Natural killer cell (primary cell): ENCODE measurements around the gene NBPF1. TPM values are rescaled to one million over a fixed set of nuclear protein-coding genes. Genes with fewer than 3 reads are reported as not detected.
"Not testable (repeated sequence)": the region's sequence is repeated elsewhere in the genome, so short reads cannot be mapped to it uniquely, and the experiment has no call there.

Source experiments
- ATAC-seq, 3 donors: fragments of 150-1000 bp in 2 of 3; fragments of 200-7000 bp in 1 of 3; cut with Tn5 transposase; 1 replicate in 1 of 3; 2 replicates in 2 of 3; pipeline ENCODE4 v1.10.0; 2021; ENCODE audit warnings: mild to moderate bottlenecking in 2 of 3, moderate library complexity in 2 of 3
- DNase-seq, 2 donors: peaks; one replicate each; pipeline versions ENCODE4 v3.0.0 to v3.0.0-alpha.2; 2013 to 2021; ENCODE audit warnings: mixed read lengths in 1 of 2
- H3K27ac ChIP-seq: one replicate; pipeline ENCODE4 v1.5.1; 2013; ENCODE audit warnings: mild to moderate bottlenecking, low read length
- H3K27me3 ChIP-seq: one replicate; pipeline ENCODE4 v1.6.1; 2013; ENCODE audit warnings: low read length; ENCODE audit not compliant: control insufficient read depth, insufficient read depth
- H3K36me3 ChIP-seq: one replicate; pipeline ENCODE4 v1.6.1; 2013; ENCODE audit warnings: low read length; ENCODE audit not compliant: control insufficient read depth, insufficient read depth
- H3K4me1 ChIP-seq: one replicate; pipeline ENCODE4 v1.6.1; 2013; ENCODE audit warnings: low read length; ENCODE audit not compliant: control insufficient read depth, insufficient read depth
- H3K4me3 ChIP-seq: one replicate; pipeline ENCODE4 v1.5.1; 2013; ENCODE audit warnings: low read length
- H3K9me3 ChIP-seq: one replicate; pipeline ENCODE4 v1.6.1; 2013; ENCODE audit warnings: low read length; ENCODE audit not compliant: control insufficient read depth, insufficient read depth
- H3K27ac Mint-ChIP-seq, 2 donors: one replicate each; pipeline ENCODE4 v1.8.0; 2022; ENCODE audit warnings: mild to moderate bottlenecking in 2 of 2, mixed read lengths in 2 of 2, moderate library complexity in 1 of 2
- H3K27me3 Mint-ChIP-seq, 2 donors: one replicate each; pipeline ENCODE4 v1.8.0; 2022; ENCODE audit warnings: low read depth in 2 of 2, mixed read lengths in 2 of 2
- H3K36me3 Mint-ChIP-seq: one replicate; pipeline ENCODE4 v1.8.0; 2022; ENCODE audit warnings: mixed read lengths
- H3K4me1 Mint-ChIP-seq, 2 donors: one replicate each; pipeline ENCODE4 v1.8.0; 2022; ENCODE audit warnings: mixed read lengths in 2 of 2
- H3K4me3 Mint-ChIP-seq: one replicate; pipeline ENCODE4 v1.8.0; 2022; ENCODE audit warnings: mild to moderate bottlenecking, moderate library complexity, mixed read lengths
- H3K9me3 Mint-ChIP-seq, 2 donors: one replicate each; pipeline ENCODE4 v1.8.0; 2022; ENCODE audit warnings: mixed read lengths in 2 of 2
- CTCF ChIP-seq: fragments of 200-600 bp; IDR thresholded peaks from one replicate; pipeline ENCODE4 v1.8.0; 2022; ENCODE audit warnings: antibody characterized with exemption
- WGBS: methylation state at CpG from one replicate; pipeline ENCODE4 v1.1.7; 2013; ENCODE audit warnings: missing lambda C conversion rate; ENCODE audit not compliant: insufficient coverage; 5-methylcytosine and 5-hydroxymethylcytosine counted together
- intact Hi-C: fragments of 100-400 bp; cut with micrococcal nuclease; formaldehyde crosslinking; loops from one replicate; pipeline ENCODE4 v1.14.2; 2022
- total RNA-seq, 4 donors: library from RNA; stranded (reverse); fragments of 120-200 nt in 1 of 4; gene quantifications; one replicate each; pipeline versions ENCODE4 v1.2.3 to v1.2.4, GENCODE V29; 2013 to 2022

Gene NBPF1
- total RNA-seq, 3 donors from 2014 or later (not counting 1 experiment from before 2014, with no cell fraction given): 18.4 to 26.0 (median 22.8) TPM

GRCh38 chr1:16532235-16532991 lies 81.0 kb downstream of the NBPF1 start:
- DNase-seq, H3K9me3 ChIP-seq, ATAC-seq, intact Hi-C loops, H3K36me3 Mint-ChIP-seq, H3K4me3 ChIP-seq, H3K9me3 Mint-ChIP-seq, H3K36me3 ChIP-seq, H3K27ac ChIP-seq, H3K27ac Mint-ChIP-seq: not testable (repeated sequence)
- H3K27me3 Mint-ChIP-seq: peaks cover 17 to 24% of the 10 kb centered on the region in 2 donors
- 84% methylated on average over 24 of the region's 32 CpGs for WGBS
- H3K4me3 Mint-ChIP-seq: peak overlapping the region; percentile 37
- Histone ChIP-seq H3K27me3 (peaks cover 10% of the 10 kb centered on the region), H3K4me1 (peaks cover 15% of the 10 kb centered on the region)
- peaks cover 6 to 10% of the 10 kb centered on the region in 2 donors for H3K4me1 Mint-ChIP-seq

DNA sequence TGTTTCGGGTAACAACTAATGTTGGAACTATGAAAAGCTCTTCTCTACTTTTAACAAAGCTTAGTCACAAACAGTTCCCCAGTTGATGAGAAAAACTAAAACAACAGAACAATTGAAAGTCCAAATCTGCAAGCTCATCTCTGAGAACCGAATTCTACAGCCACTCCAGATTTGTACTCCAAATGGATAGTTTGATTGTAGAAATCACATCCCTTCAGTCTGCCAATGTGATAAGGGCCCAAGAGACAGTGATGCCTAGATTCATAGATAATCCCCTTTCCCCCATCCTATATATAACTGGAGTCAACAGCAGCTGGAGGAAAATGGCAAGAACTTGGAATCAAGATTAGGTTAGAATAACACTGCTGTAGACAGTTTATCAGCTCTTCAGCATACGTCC lies 85.0 kb downstream of the NBPF1 start:
- WGBS: 61% methylated on average over 2 of the region's 3 CpGs
- H3K36me3 ChIP-seq, H3K9me3 Mint-ChIP-seq, H3K27ac ChIP-seq, ATAC-seq, intact Hi-C loops, H3K36me3 Mint-ChIP-seq, H3K4me1 ChIP-seq, H3K9me3 ChIP-seq, H3K27ac Mint-ChIP-seq, H3K4me1 Mint-ChIP-seq, H3K4me3 ChIP-seq, DNase-seq, H3K27me3 ChIP-seq, H3K4me3 Mint-ChIP-seq: not testable (repeated sequence)
- H3K27me3 Mint-ChIP-seq: peaks cover 16 to 22% of the 10 kb centered on the region in 2 donors

DNA sequence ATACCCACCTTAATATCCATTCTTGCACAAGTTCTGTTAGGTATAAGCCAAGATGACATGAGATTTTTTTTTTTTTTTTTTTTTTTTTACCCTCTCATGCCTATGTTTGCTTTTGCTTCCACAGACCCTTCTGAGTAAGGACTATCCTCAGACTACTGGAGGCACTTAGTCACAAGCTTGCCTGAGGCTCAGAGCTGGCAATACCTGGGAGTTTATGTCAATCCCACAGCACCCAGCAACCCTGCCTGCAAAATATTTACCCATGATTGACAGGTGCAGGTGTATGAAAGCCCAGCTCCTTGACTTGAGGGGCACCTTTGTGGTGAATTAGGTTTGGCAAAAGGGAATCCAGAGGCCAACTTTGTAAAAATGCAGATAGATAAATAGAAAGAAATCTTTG lies 87.6 kb downstream of the NBPF1 start:
- H3K9me3 Mint-ChIP-seq, H3K27ac ChIP-seq, ATAC-seq, H3K4me1 ChIP-seq, H3K36me3 Mint-ChIP-seq, DNase-seq, H3K9me3 ChIP-seq, intact Hi-C loops, H3K27ac Mint-ChIP-seq, H3K4me3 Mint-ChIP-seq, H3K27me3 ChIP-seq, H3K4me3 ChIP-seq, H3K36me3 ChIP-seq, H3K4me1 Mint-ChIP-seq: not testable (repeated sequence)
- H3K27me3 Mint-ChIP-seq: peaks cover 14 to 21% of the 10 kb centered on the region in 2 donors

DNA sequence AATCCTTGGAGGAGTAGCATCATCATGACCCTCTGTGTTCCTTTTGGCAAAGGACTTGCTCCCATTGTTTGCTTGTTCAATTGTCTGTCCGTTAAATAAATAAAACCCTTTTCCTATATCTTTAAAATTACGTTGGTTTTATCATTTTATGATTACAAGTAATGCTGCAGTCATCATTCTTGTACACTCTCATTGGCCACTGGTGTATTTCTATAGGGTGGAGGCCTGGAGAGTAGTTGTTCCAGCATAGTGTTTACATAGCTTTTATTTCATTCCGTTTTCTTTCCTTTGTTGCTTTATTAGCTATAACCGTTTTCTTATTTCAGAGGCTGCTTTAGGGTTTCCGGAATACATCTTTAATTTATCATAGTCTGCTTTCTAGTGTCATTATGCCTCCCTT lies 91.7 kb downstream of the NBPF1 start:
- H3K9me3 Mint-ChIP-seq, H3K4me1 Mint-ChIP-seq, H3K27ac Mint-ChIP-seq, H3K27ac ChIP-seq, H3K4me1 ChIP-seq, DNase-seq, intact Hi-C loops, H3K9me3 ChIP-seq, H3K4me3 ChIP-seq, ATAC-seq, H3K4me3 Mint-ChIP-seq, H3K36me3 ChIP-seq, H3K36me3 Mint-ChIP-seq: not testable (repeated sequence)
- H3K27me3 Mint-ChIP-seq: peaks cover 49 to 53% of the 10 kb centered on the region in 2 donors
- peaks cover 23% of the 10 kb centered on the region for H3K27me3 ChIP-seq
- WGBS: 89% methylated on average over 3 of the region's 5 CpGs

- 89% methylated on average over 12 of the region's 12 CpGs for WGBS
- Histone ChIP-seq H3K27ac (no peak overlapping the region), H3K36me3 (no peaks in the 10 kb centered on the region), H3K27me3 (peaks cover 23% of the 10 kb centered on the region), H3K9me3 (no peaks in the 10 kb centered on the region), H3K4me3 (no peak overlapping the region), H3K4me1 (peaks cover 3% of the 10 kb centered on the region)
- DNase-seq (no peak), ATAC-seq (no peak)
- Mint-ChIP-seq H3K9me3 (no peaks in the 10 kb centered on the region), H3K27ac (no peak overlapping the region), H3K4me1 (no peaks in the 10 kb centered on the region), H3K36me3 (no peaks in the 10 kb centered on the region), H3K27me3 (peaks cover 49 to 53% of the 10 kb centered on the region in 2 donors), H3K4me3 (no peak overlapping the region)
- TF ChIP-seq CTCF: no peak
- intact Hi-C loops: no loop called here
Measured at GRCh38 chr1:16521288-16521583, 92.1 kb downstream of the NBPF1 start.

- H3K9me3 ChIP-seq, H3K36me3 ChIP-seq, H3K27ac ChIP-seq, H3K4me3 Mint-ChIP-seq, H3K4me1 ChIP-seq, H3K36me3 Mint-ChIP-seq, H3K27ac Mint-ChIP-seq, H3K4me3 ChIP-seq, H3K4me1 Mint-ChIP-seq, ATAC-seq, intact Hi-C loops, H3K9me3 Mint-ChIP-seq: not testable (repeated sequence)
- H3K27me3 Mint-ChIP-seq: peaks cover 46 to 53% of the 10 kb centered on the region in 2 donors
- 31% methylated on average over 48 of the region's 48 CpGs for WGBS
- H3K27me3 ChIP-seq: peaks cover 23% of the 10 kb centered on the region
- DNase-seq: peak in 1 of 2 donors; percentile 5
Measured at GRCh38 chr1:16520435-16521287, 92.7 kb downstream of the NBPF1 start.

DNA sequence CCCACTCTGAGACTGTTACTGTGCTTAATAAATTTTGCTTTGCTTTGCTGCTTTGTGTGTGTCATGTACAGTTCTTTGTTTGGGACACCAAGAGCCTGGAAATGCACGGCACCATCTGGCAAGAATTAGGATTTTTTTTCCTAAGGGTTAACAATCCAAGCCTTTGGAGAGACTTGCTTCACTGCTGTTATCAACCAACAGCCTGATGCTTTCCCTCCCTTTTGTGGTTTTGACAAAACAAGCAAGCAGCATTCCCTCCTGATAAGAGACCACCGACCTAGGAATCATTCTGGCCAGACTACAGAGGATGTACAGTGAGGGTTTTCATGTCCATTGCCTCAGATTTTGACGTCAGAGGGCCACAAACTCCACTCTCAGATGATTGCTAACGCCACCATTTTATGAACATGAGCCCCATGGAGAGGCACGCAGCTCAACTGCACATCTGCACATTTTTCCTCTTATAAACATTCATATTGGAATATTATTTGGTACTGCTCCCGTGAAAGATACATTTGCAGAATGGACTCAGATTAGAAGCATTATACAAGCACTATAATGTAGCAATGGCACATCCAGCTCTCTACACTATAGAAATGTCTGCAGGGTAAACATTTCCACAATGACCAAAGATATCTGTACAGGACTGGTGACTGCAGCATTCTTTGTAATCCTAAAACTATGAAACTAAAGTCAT lies 94.0 kb downstream of the NBPF1 start:
- H3K4me1 Mint-ChIP-seq, H3K36me3 ChIP-seq, intact Hi-C loops, ATAC-seq, H3K9me3 ChIP-seq, H3K4me3 ChIP-seq, H3K36me3 Mint-ChIP-seq, H3K4me3 Mint-ChIP-seq, H3K27ac ChIP-seq, H3K4me1 ChIP-seq, H3K27ac Mint-ChIP-seq, H3K9me3 Mint-ChIP-seq, DNase-seq: not testable (repeated sequence)
- whole genome bisulfite sequencing: 75% methylated on average over 6 of the region's 6 CpGs
- peaks cover 43 to 47% of the 10 kb centered on the region in 2 donors for H3K27me3 Mint-ChIP-seq
- peaks cover 23% of the 10 kb centered on the region for H3K27me3 ChIP-seq
